HG03135 (cell line): Measurements from ENCODE around the gene KLF11.

Experiments used
- ATAC-seq: cut with Tn5 transposase; IDR thresholded peaks from one replicate; pipeline ENCODE4 v1.9.1; 2021; ENCODE audit warnings: mild to moderate bottlenecking, moderate library complexity; ENCODE audit not compliant: unreplicated experiment

The KLF11 gene

DNA sequence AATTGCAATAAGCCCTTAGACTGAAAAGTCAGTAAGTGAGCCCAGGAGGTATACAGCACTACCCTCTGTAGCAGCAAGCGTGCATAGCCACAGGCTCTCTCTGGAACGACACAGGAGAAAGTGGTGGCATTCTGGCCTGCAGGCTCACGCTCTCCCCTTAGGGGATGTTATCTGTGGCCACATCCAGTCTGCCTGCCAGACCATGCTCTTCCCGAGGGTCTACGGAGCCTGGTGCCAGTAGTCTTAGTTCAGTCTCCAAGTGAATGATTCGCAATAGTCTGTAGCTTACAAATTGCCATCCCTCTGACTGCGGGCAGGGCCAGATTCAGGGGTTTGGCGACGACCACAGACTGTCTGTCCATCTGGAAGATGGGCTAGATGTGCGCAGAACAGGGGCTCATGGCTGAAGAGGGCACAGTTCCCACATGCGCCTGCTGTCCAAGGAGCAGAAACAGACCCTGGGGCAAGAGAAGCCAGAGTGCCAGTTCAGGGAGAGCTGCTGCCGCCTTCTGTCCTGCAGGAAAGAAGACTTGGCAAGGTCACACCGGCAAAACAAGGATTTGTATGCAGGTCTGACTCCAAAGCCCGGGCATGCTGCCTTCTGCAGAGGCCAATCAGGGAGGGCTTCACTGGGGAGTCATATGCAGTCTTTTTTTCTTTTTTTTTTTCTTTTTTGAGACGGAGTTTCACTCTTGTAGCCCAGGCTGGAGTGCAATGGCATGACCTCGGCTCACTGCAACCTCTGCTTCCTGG is 3.5 kb upstream of the KLF11 start:
- no peak for ATAC-seq

DNA sequence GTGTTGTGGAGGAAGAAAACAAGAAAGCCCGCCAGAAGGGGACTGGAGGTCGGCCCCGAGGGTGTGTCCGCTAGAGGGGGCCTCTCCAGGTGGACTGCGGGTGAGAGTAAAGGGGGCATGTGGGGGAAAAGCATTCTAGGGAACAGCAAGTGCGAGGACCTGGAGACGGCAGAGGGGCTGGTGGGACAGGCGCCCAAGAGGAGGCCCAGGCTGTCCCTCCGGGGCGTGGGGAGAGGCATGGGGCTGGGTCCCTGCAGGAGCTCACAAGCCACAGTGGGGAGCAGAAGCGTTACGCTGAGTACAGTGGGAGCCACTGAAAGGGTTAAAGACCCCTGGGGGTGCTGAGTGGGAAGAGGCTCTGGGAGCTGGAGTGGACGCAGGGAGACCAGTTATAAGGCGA is 1.6 kb upstream of the KLF11 start:
- no peak for ATAC-seq

DNA sequence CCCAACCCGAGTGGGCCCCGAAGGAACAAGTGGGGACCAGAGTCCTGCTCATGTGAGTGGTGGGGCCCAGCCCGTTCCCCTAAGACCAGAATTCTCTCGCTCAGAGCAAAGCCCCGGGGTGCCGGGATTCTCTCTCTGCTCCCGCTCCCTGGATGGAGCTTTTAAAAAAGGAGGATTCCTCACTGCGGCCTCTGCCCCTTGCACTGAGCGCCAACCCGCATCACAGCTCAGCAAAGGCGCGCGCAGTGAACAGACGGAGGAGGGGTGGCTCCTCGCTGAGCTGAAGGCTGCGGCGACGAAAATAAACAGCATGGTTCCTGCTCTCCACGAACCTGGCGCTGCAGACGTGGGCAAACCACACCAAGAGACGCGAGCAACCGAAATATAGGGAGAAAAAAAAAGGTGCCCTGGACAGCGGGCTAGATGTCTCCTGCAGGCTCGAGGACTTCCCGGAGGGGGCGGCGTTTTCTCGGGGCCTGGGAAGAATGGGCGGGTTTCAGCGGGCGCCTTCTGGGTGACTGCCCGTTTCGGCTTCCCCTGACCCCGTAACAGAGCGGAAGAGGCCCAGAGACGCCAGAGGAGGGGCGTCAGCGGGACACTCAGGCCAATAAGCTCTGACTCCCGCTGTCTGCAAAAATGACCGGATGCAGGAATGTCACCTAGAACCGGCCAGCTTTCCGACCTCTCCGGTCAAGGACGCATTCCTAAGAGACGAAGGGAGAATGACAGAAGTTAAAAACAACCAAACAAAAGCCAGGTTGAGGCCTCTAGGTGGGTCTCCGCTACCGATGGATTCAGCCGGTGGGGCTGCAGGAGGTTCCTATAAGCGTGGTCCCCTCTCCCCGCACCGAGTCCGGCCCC is 819 bp upstream of the KLF11 start:
- ATAC-seq = no peak

DNA sequence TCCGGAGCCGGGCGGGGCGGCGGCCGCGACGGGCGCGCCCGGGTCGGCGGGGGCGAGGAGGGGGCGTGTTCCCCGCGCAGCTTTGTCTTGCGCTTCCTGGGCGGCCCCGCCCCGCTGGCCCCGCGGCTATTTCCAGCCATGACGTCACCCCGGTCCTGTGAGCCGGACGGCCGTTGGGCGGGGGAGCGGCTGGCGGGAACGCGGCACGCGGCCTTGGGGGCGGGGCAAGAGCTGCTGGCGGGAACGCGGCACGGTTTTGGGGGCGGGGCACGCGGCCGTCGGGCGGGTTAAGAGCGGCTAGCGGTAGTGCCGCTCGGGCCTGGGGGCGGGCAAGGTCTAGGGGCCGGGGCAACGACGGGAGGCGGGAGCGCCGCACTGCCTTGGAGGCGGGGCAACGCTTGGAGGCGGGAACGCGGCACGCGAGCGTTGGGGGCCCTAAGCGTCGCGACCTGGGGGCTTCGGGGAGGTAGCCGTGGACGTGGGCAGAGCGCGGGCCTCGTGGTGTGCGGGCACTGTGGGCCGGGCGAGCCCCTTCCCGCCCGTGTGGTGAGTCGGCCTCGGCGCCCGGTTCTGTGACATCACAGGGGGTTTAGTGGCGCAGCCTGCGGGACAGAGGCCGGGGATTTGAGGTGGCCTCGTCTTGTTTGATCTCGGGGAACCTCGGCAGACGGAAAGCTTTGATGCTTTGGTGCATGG is 704 bp downstream of the KLF11 start:
- ATAC-seq = peak; percentile 38

DNA sequence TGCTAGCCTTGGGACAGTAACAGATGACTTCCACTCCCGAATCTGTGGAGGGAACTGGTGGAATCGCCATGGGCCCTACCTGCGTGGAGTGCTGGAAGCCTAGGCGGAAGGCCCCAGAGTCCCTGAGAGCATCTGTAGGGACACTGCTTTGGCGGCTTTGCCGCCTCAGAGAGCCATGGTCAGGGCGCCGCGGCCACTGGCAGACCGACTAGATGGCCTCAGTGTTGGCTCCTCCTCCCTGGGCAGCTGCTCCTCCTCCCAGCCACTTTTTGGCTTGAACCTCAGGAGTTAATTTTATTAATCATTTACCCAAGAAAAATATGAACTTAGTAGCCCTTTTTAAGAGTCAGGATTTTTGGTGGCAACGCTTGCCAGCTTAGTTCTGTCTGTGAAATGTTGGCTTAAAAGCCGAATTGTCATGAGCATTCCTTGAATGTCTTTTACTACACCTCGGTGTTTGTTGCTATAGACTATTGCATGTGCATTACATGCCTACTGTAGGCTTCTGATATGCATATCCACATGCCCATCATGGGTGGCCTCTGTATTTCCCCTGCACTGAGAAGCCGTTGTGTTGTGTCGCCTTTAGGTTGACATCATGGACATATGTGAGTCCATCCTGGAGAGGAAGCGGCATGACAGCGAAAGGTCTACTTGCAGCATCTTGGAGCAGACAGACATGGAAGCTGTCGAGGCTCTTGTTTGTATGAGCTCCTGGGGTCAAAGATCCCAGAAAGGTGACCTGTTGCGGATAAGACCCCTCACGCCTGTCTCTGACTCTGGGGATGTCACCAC is 2.4 kb downstream of the KLF11 start:
- ATAC-seq = no peak

DNA sequence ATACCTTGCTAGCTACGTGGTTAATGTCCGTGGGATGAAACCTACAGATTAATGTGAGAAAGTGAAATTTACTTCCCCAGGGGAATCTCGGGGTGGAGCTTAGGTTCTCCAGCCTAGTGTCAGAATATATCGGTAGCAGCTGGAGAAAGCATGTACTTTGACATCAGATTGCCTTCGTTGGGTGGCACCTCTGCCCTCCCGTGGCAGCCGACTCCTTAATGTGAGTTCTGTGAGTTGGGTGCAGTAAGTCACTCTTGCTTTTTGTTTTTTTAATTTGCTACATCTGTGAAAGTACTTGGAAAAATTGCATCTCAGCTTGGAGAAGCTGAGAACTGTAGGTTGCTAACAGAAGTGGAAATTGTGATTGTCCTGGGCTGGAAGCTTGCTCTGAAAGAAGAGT is 3.6 kb downstream of the KLF11 start:
- no peak for ATAC-seq

DNA sequence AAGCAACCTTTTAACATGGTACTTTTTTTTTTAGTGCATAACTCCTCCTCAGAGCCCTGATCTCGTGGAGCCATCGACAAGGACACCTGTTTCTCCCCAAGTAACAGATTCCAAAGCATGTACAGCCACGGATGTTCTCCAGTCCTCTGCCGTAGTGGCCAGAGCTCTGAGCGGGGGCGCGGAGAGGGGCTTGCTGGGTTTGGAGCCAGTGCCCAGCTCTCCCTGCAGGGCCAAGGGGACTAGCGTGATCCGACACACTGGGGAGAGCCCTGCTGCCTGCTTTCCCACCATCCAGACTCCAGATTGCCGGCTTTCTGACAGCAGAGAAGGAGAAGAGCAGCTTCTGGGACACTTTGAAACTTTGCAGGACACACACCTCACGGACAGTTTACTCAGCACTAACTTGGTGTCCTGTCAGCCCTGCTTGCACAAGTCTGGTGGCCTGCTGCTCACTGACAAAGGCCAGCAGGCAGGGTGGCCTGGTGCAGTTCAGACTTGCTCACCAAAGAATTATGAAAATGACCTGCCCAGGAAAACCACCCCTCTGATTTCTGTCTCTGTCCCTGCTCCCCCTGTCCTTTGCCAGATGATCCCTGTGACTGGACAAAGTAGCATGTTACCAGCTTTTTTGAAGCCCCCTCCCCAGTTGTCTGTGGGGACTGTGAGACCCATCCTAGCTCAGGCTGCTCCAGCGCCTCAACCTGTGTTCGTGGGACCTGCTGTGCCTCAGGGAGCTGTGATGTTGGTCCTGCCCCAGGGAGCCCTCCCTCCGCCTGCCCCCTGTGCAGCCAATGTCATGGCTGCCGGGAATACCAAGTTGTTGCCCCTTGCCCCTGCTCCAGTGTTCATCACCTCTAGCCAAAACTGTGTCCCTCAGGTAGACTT is 4.5 kb downstream of the KLF11 start:
- no peak for ATAC-seq

DNA sequence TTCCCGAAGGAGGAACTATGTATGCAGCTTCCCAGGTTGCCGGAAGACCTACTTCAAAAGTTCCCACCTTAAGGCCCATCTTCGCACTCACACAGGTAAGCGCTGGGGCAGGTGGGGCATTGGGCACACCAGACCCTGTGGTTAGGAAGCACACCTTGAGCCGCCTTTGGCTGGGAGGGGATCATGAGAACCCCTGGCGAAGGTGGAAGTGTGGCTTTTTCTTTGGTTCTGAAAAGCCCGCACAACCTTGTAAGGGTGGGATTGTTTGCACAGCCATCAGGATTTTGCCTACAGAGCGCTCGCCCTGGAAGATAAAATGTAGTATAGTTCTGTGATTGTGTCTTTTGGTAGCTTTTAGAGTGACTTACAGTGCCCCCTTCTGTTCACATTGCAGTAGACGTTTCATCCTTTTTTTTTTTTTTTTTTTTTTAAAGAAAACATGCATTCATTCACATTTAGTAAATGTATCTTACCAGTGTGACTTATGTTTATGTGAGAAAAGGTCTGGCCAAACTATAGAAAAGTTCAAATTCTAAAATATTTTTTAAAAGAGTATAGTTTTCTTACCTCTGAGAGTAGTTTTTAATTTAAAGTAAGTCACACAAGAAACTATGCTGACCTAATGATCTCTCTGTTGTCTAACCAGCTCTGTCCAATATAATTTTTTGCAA is 5.3 kb downstream of the KLF11 start:
- ATAC-seq = no peak

DNA sequence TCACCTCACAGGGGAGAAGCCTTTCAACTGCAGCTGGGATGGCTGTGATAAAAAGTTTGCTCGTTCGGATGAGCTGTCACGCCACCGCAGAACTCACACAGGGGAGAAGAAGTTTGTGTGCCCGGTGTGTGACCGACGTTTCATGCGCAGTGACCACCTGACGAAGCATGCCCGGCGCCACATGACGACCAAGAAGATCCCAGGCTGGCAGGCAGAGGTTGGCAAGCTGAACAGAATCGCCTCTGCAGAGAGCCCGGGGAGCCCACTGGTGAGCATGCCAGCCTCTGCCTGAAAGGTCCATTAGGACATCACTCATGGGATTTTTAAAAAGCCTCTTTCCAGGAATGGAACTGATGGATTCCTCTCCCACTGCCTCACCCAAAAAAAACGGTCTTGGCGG is 8.9 kb downstream of the KLF11 start:
- ATAC-seq = no peak

DNA sequence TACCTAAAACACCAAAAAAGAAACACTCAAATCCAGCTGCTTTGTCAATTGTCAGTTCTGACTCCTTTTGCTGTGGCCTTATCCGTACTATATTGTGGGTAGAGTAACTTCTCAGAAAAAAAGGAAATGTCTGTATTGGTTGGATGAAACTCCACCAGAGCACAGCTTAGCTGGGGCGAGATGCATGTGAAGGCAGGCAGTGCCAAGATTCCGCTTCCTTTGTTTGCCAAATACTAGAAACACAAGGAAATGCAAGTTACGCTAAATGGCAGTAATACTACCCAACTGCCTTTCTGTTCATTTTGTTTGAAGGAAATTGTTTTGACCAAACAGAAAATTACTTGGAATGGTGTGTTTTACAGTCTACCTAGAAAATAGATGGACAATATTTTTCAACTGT is 10.0 kb downstream of the KLF11 start:
- ATAC-seq = no peak

DNA sequence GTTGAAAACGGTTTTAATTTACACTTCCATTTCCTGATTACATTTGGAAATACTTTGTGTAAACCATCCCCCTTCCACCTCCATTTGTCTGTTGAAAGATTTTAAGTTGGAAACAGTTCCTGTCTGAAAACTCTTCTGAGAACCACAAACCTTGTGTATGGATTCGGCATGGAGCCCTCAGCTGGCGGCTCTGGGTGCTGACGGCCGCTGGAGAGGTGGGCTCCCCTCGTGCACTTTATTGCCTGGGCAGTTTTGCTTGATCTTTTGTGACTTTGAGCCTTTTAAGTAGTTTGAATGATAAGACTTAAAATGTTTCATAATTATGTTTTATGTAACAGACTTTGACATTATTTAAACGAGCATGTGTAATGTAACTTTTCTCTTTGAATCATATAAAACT is 11.1 kb downstream of the KLF11 start:
- ATAC-seq = no peak

DNA sequence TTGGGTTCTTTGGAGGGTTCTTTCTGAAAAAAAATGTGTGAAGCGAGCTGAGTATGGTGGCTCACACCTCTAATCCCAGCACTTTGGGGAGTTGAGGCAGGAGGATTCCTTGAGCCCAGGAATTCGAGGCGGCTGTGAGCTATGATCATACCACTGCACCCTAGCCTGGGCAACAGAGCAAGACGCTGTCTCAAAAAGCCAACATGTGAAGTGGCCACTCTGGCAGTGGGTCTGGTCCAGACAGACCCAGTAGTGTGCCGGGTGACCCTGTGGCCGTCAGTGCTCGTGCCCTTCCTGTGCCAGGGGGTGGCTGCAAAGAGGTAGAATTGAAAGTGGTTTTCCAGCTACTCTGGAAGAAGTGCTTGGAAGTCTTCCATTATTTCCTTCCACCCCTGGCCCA is 11.6 kb downstream of the KLF11 start:
- no peak for ATAC-seq

DNA sequence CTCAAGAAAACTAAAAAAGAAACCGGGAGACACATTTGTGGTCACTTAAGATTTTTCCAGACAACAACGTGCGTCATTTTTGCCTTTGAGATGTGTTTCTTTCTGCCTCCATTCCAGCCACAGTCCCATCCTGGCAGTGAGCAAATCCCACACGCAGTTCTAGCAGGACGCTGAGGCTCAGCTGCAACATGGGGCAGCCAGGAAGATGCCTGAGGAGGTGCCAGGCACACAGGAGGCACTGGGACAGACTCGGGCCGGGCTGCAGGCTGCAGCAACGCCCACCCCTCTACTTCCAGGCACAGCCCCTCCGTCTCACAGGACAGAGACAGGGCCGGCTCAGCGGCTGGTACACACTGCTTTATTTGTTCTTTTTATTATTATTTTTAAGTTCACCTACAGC is 13.1 kb downstream of the KLF11 start:
- ATAC-seq = no peak

DNA sequence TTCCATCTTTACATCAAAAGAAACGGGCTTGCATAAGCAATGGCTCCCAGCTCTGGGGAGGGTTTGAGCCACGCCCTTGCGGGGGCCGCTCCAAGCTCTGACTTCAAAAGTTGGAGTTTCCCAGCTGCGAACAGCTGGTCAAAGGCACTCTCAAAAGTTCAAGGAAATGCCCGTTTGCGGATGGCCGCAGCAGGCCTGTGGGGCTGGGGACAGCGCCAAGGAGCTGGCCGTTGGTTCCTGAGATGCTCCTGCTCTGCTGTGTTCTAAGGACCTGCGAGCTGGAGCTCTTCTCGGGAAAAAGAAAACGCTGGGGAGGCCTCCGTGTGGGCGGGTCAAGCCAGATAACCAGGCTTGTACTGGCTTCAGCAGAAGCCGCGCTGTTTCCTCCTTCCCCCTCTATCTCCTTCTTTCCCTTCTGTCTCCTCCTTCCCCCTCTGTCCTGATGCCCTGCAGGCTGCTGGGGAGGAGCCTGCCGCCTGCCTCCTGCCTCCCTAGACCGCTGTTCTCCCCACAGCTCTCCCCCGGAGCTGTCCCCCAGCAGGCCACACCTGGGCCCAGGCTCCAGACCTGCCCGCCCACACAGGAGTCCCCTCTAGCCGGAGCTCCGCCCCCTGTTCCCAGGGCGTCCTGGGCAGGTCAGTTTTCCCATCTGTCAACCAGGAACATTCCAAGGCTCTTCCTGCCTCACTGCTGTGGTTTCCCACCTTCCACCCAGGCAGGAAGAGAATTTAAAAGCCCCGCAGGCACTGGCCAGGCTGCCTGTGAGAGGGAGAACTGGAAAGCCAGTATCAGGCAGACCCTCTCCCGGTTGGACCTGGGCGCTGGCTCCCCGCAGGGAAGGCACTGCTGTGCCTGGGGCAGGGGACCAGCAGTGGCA is 14.1 kb downstream of the KLF11 start:
- ATAC-seq = no peak

DNA sequence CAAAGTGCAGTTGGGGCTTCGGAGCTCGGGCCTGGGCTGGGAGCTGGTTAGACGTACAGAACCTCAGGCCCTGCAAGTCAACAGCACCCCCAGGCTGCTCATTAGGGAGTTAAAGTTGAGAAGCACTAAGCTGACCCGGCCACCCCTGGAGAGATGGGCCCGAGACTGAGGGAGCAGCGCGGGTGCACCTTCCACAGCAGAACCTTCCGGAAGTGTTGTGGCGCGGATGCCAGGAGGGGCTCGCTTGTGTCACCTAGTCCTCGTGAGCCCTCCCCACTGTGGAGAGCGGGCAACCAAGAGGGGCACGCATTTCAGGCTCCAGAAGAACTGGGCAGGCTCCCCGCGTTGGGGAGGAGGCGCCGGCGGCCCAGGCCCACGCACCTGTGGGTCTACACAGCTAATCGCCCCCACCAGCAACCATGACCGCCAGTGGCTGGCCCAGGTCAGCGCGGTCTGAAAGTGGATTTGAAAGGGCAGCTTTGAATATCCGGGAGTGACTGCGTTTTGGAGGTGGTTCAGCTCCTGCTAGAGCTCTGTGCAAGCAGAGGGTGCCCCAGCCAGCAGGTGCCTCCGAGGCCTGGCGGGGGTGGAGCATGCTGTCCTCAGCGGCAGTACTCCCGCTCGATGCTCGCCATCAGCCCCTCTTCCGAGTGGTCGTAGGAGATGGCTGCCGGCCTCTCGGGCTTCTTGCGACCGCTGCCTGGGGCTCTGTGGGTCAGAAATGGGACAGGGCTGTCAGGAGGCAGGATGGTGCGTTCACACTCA is 15.1 kb downstream of the KLF11 start:
- ATAC-seq = no peak

DNA sequence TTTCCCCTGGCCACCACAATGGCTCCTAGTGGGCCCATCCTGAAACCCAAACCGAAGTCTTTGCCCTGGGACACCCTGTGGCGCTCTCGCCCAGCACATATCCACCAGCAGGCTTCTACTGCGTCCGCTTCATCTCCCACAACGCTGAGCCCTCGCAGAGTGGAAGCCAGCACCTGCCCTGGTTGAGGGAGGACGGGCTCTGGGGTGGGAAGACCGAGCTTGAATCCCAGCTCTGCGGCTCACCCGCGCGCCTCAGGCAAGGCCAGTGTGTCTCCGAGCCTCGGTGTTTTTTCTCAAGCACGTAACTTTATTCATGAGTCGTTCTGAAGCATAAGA is 15.6 kb downstream of the KLF11 start:
- ATAC-seq = no peak

DNA sequence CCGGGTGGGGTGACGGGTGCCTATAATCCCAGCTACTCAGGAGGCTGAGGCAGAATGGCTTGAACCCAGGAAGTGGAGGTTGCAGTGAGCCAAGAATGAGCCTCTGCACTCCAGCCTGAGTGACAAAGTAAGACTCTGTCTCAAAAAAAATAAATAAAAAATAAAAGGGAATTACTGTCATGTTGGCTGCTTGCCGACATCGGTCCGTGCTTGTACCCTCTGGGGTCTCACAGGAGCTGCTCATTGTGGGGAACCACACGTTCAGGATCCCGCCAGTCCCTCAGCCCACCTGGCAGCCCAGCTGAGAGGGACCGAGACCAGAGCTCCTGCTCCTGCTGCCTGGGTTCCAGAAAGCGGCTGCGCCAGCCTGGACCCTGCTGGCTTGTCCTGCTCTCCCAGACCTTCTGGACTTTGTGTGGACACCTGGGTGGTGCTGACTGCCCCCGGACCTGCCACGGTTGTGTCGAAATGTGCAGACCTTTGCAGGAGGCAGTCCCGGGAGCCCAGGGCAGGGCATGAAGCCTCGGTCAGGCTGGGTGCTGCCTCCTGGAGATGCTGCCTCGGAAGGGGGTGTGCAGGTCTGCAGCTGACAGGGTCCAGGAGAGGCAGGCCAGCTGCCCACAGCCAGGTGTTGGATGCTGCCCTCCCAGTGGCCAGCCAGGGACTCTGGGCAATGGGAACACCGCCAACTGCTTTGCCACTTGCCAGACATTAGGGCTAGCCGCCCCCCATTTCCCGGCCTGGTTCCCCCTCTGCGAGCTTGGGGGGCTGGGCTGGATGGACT is 16.4 kb downstream of the KLF11 start:
- no peak for ATAC-seq
